HG02884 (cell line): Measurements from ENCODE around the gene CHAF1B.

ENCODE experiments used
- ATAC-seq: cut with Tn5 transposase; IDR thresholded peaks from one replicate; pipeline ENCODE4 v1.9.1; 2021; ENCODE audit warnings: mild to moderate bottlenecking, moderate library complexity; ENCODE audit not compliant: unreplicated experiment

Gene CHAF1B

GRCh38 chr21:36425286-36425685, 40.1 kb downstream of the CHAF1B start:
- ATAC-seq: no peak

GRCh38 chr21:36427502-36427901, 42.3 kb downstream of the CHAF1B start:
- ATAC-seq: no peak

- no peak for ATAC-seq
These were observed 43.7 kb downstream of the CHAF1B start for GRCh38 chr21:36428761-36429432.

GRCh38 chr21:36429947-36430546, 44.9 kb downstream of the CHAF1B start:
- peak; percentile 93 for ATAC-seq

- ATAC-seq: no peak
These were observed 45.6 kb downstream of the CHAF1B start for GRCh38 chr21:36430841-36431240.

- ATAC-seq: no peak
These were observed 46.1 kb downstream of the CHAF1B start for GRCh38 chr21:36431252-36431651.

- ATAC-seq: no peak
These were observed 48.0 kb downstream of the CHAF1B start for GRCh38 chr21:36433059-36433709.

- no peak for ATAC-seq
These were observed 49.0 kb downstream of the CHAF1B start for GRCh38 chr21:36434144-36434543.

GRCh38 chr21:36436829-36437744, 51.9 kb downstream of the CHAF1B start:
- ATAC-seq: no peak

- no peak for ATAC-seq
These were observed 52.5 kb downstream of the CHAF1B start for GRCh38 chr21:36437745-36438128.

GRCh38 chr21:36441715-36442114, 56.5 kb downstream of the CHAF1B start:
- no peak for ATAC-seq

GRCh38 chr21:36446301-36446700, 61.1 kb downstream of the CHAF1B start:
- no peak for ATAC-seq

- ATAC-seq: no peak
These were observed 65.3 kb downstream of the CHAF1B start for GRCh38 chr21:36450511-36450910.

GRCh38 chr21:36451506-36451905, 66.3 kb downstream of the CHAF1B start:
- ATAC-seq: no peak

GRCh38 chr21:36452281-36452825, 67.2 kb downstream of the CHAF1B start:
- ATAC-seq: no peak

GRCh38 chr21:36454093-36454531, 68.9 kb downstream of the CHAF1B start:
- no peak for ATAC-seq

GRCh38 chr21:36454706-36455105, 69.5 kb downstream of the CHAF1B start:
- ATAC-seq: no peak

GRCh38 chr21:36456729-36457414, 71.7 kb downstream of the CHAF1B start:
- ATAC-seq: no peak

GRCh38 chr21:36459098-36459497, 73.9 kb downstream of the CHAF1B start:
- no peak for ATAC-seq

- ATAC-seq: no peak
These were observed 75.7 kb downstream of the CHAF1B start for GRCh38 chr21:36460866-36461265.
